Measurements from ENCODE around the gene NETO1. TPM values are rescaled to one million over a fixed set of nuclear protein-coding genes. Genes with fewer than 3 reads are reported as not detected.

Gene NETO1
- total RNA-seq, 1 experiment from 2014 or later, result 5.9 TPM

- no peak overlapping the region for H3K9ac ChIP-seq (ENCODE audit: extremely low read depth, insufficient read length, low read length)
- H3K36me3 Mint-ChIP-seq (ENCODE audit: insufficient read depth in 1 of 3, low read depth in 3 of 3), result no peaks in the 10 kb centered on the region; a peak in 1 of 7 replicates
Measured at GRCh38 chr18:72772916-72773315, 94.9 kb downstream of the NETO1 start.

More at GRCh38 chr18:72772916-72773315, 94.9 kb downstream of the NETO1 start:
- no peaks in the 10 kb centered on the region for H3K27me3 Mint-ChIP-seq (ENCODE audit: low read depth)
- Histone ChIP-seq H4K5ac (ENCODE audit: insufficient read length, low read depth, low read length) (no peak overlapping the region), H3K4ac (ENCODE audit: low read depth, low read length) (no peak overlapping the region), H2BK5ac (ENCODE audit: insufficient read length, low read length) (no peak overlapping the region), H3K9me3 (ENCODE audit: control insufficient read depth, low read depth, low read length) (no peaks in the 10 kb centered on the region), H3K79me1 (ENCODE audit: insufficient read depth, low read depth, low read length, poor library complexity, severe bottlenecking) (no peaks in the 10 kb centered on the region), H3K27ac (ENCODE audit: insufficient read length, low read depth, low read length) (no peak overlapping the region), H3T11ph (ENCODE audit: low read length) (no peak overlapping the region), H2BK120ac (ENCODE audit: low read depth, low read length, poor library complexity, severe bottlenecking) (no peak overlapping the region), H3K23me2 (ENCODE audit: insufficient read length, low read depth, low read length, poor library complexity, severe bottlenecking) (no peaks in the 10 kb centered on the region), H4K20me1 (ENCODE audit: control insufficient read depth, insufficient read depth, insufficient read length) (no peaks in the 10 kb centered on the region), H4K91ac (ENCODE audit: insufficient read length, low read depth, low read length) (no peak overlapping the region), H3K79me2 (ENCODE audit: insufficient read depth, low read length) (no peaks in the 10 kb centered on the region), H3K23ac (ENCODE audit: insufficient read length, low read depth, low read length) (no peak overlapping the region), H2BK15ac (ENCODE audit: low read depth, low read length) (no peak overlapping the region), H3K18ac (ENCODE audit: insufficient read length, low read depth, low read length) (no peak overlapping the region), H3K4me1 (ENCODE audit: insufficient read depth, low read length) (no peaks in the 10 kb centered on the region), H2AK5ac (ENCODE audit: insufficient read length, low read length) (no peak overlapping the region), H4K8ac (replicated peaks; ENCODE audit: insufficient read length, low read depth, low read length) (no peak overlapping the region), H2BK20ac (ENCODE audit: low read depth, low read length, poor library complexity, severe bottlenecking) (no peak overlapping the region), H3K14ac (ENCODE audit: insufficient read depth, low read length) (no peak overlapping the region), H3K4me2 (ENCODE audit: insufficient read depth, insufficient read length, low read length) (no peak overlapping the region), H2AFZ (ENCODE audit: low read length) (no peak overlapping the region), H2BK12ac (ENCODE audit: insufficient read length, low read depth, low read length) (no peak overlapping the region), H3K56ac (ENCODE audit: insufficient read length, low read depth, low read length) (no peak overlapping the region), H3K27me3 (ENCODE audit: insufficient read depth, low read length) (no peaks in the 10 kb centered on the region)
- H3K9me3 Mint-ChIP-seq, result no peaks in the 10 kb centered on the region
- DNase-seq, result no peak
- H3K27ac Mint-ChIP-seq, result no peak overlapping the region
- peaks cover 0 to 3% of the 10 kb centered on the region in 2 experiments; a peak in 1 of 4 replicates for H3K4me1 Mint-ChIP-seq
- TF ChIP-seq CTCF (conservative IDR thresholded peaks at IDR 0.05), result no peak
- H3K4me3 Mint-ChIP-seq, result no peak overlapping the region
